Ovary (tissue), 9 donors: ENCODE results near the gene RASSF10. TPM values are rescaled to one million over a fixed set of nuclear protein-coding genes. Genes with fewer than 3 reads are reported as not detected.

ENCODE experiments used
- DNase-seq, 5 donors: peaks; one replicate each; pipeline ENCODE4 v3.0.0-alpha.2; 2019 to 2020
- H3K27ac ChIP-seq, 2 donors: fragments of 200-600 bp; one replicate each; pipeline versions ENCODE4 v1.5.1 to v1.8.0; 2019 to 2022
- H3K27me3 ChIP-seq: fragments of 200-600 bp; one replicate; pipeline ENCODE4 v1.8.0; 2022
- H3K36me3 ChIP-seq: fragments of 200-600 bp; sonication (generic); one replicate; pipeline ENCODE4 v1.5.1; 2019
- H3K4me1 ChIP-seq: one replicate; pipeline ENCODE4 v1.8.1; 2013; ENCODE audit warnings: mild to moderate bottlenecking, moderate library complexity; ENCODE audit not compliant: insufficient read depth
- H3K4me3 ChIP-seq: fragments of 200-600 bp; sonication (generic); one replicate; pipeline ENCODE4 v1.5.1; 2017
- H3K9me3 ChIP-seq, 2 donors: fragments of 200-600 bp in 1 of 2; sonication (generic) in 1 of 2; one replicate each; pipeline versions ENCODE4 v1.5.1 to v1.8.1; 2013 to 2019; ENCODE audit warnings: mild to moderate bottlenecking in 1 of 2, moderate library complexity in 1 of 2
- CTCF ChIP-seq, 3 donors: fragments of 450-650 bp in 2 of 3; fragments of 200-600 bp in 1 of 3; IDR thresholded peaks; one replicate each; pipeline versions ENCODE4 v1.5.1 to v1.8.0; 2016 to 2022; ENCODE audit warnings: antibody characterized with exemption in 3 of 3, mild to moderate bottlenecking in 1 of 3
- EP300 ChIP-seq: sonication (generic); formaldehyde crosslinking; IDR thresholded peaks from one replicate; pipeline ENCODE4 v1.6.1; 2017; ENCODE audit warnings: antibody characterized with exemption
- POLR2A ChIP-seq: fragments of 450-650 bp; IDR thresholded peaks from one replicate; pipeline ENCODE4 v1.6.1; 2017; ENCODE audit warnings: antibody characterized with exemption, mild to moderate bottlenecking, moderate library complexity
- WGBS, 3 donors: extraction: QIAGEN DNeasy Blood & Tissue Kit in 1 of 3; methylation state at CpG; one replicate each; pipeline versions ENCODE4 v1.1.5 to v1.1.7; 2013 to 2017; 5-methylcytosine and 5-hydroxymethylcytosine counted together
- intact Hi-C, 4 donors: fragments of 100-400 bp; cut with DNase I; formaldehyde crosslinking; loops; one replicate each; pipeline versions ENCODE4 v1.11.0 to v1.15.1; 2022 to 2023
- polyA plus RNA-seq, 2 donors: library from polyadenylated mRNA; stranded (reverse); fragments of 200-250 nt in 1 of 2; fragments of 350-450 nt in 1 of 2; fragmentation: Illumina TruSeq in 1 of 2; extraction: RNeasy Lipid Tissue Mini Kit (QIAGEN cat#74804) in 1 of 2; gene quantifications; one replicate each; pipeline ENCODE4 v1.2.3, GENCODE V29; 2013 to 2014
- total RNA-seq, 7 donors: library from RNA; depleted of rRNA in 2 of 7; stranded (reverse); fragments of >200 nt in 2 of 7; fragmentation: NEBNext Ultra II Directional in 3 of 7; extraction: Animal tissue kit (Norgen Biotek cat#: 25700) in 3 of 7; gene quantifications; one replicate each; pipeline versions ENCODE4 v1.1.0 to v1.2.4, GENCODE V29; 2016 to 2023
- donor health status: DM: no; HTN: no; CAD: no; lungs with moderate emphysema.
- donor health status: DM: no; HTN: no; CAD: no.
- donor health status: Bipolar disorder and iron deficiency.
- donor health status: DM: yes; HTN: yes; CAD: no.
- donor health status: DM: no; HTN: no; CAD: no.
- donor health status: DM: yes; HTN: yes; CAD: no.

Gene RASSF10
- total and polyA plus RNA-seq, 9 donors: 0.36 to 3.8 (median 0.72) TPM; not detected in 3

GRCh38 chr11:13026722-13027121 lies 17.6 kb downstream of the RASSF10 start:
- TF ChIP-seq CTCF (IDR thresholded peaks at IDR 0.05): no peak
- no peak for TF ChIP-seq POLR2A
- no peak for TF ChIP-seq EP300
- 82 to 96% (median 82%) methylated on average over 4 of the region's 4 CpGs for WGBS, 3 donors
- no peak for DNase-seq
- H3K27me3 ChIP-seq: no peaks in the 10 kb centered on the region
- H3K9me3 ChIP-seq: no peaks in the 10 kb centered on the region
- H3K36me3 ChIP-seq: no peaks in the 10 kb centered on the region
- no peaks in the 10 kb centered on the region for H3K4me1 ChIP-seq
- intact Hi-C loops: no loop called here
- no peak overlapping the region for H3K27ac ChIP-seq
- no peak overlapping the region for H3K4me3 ChIP-seq

GRCh38 chr11:13028322-13028721 lies 19.2 kb downstream of the RASSF10 start:
- Histone ChIP-seq H3K4me1 (no peaks in the 10 kb centered on the region), H3K27me3 (no peaks in the 10 kb centered on the region), H3K4me3 (no peak overlapping the region), H3K9me3 (no peaks in the 10 kb centered on the region), H3K27ac (no peak overlapping the region), H3K36me3 (no peaks in the 10 kb centered on the region)
- WGBS, 3 donors: 8 to 17% (median 9%) methylated on average over 3 of the region's 3 CpGs
- intact Hi-C loops: no loop called here
- TF ChIP-seq POLR2A: no peak
- no peak for TF ChIP-seq EP300
- TF ChIP-seq CTCF (IDR thresholded peaks at IDR 0.05): no peak
- DNase-seq: no peak

GRCh38 chr11:13029872-13030271 lies 20.8 kb downstream of the RASSF10 start:
- Histone ChIP-seq H3K27me3 (no peaks in the 10 kb centered on the region), H3K4me1 (no peaks in the 10 kb centered on the region), H3K4me3 (no peak overlapping the region), H3K9me3 (no peaks in the 10 kb centered on the region), H3K27ac (no peak overlapping the region), H3K36me3 (no peaks in the 10 kb centered on the region)
- WGBS, 3 donors: 76 to 85% (median 77%) methylated on average over 3 of the region's 3 CpGs
- TF ChIP-seq CTCF (IDR thresholded peaks at IDR 0.05): no peak
- no peak for TF ChIP-seq EP300
- no peak for TF ChIP-seq POLR2A
- intact Hi-C loops: no loop called here
- no peak for DNase-seq

- Histone ChIP-seq H3K27me3 (no peaks in the 10 kb centered on the region), H3K4me1 (no peaks in the 10 kb centered on the region), H3K4me3 (no peak overlapping the region), H3K36me3 (no peaks in the 10 kb centered on the region), H3K27ac (no peak overlapping the region), H3K9me3 (no peaks in the 10 kb centered on the region)
- WGBS, 3 donors: 30 to 43% (median 36%) methylated on average over 3 of the region's 3 CpGs
- intact Hi-C loops: no loop called here
- DNase-seq: peak in 1 of 5 donors; percentile 38
- TF ChIP-seq POLR2A: no peak
- no peak for TF ChIP-seq CTCF (IDR thresholded peaks at IDR 0.05)
Measured at GRCh38 chr11:13030857-13031256, 21.7 kb downstream of the RASSF10 start.

GRCh38 chr11:13031349-13031748 lies 22.2 kb downstream of the RASSF10 start:
- H3K4me1 ChIP-seq: no peaks in the 10 kb centered on the region
- H3K27me3 ChIP-seq: no peaks in the 10 kb centered on the region
- no peak overlapping the region for H3K4me3 ChIP-seq
- H3K9me3 ChIP-seq: no peaks in the 10 kb centered on the region
- intact Hi-C loops: no loop called here
- TF ChIP-seq CTCF (IDR thresholded peaks at IDR 0.05): no peak
- TF ChIP-seq POLR2A: no peak
- TF ChIP-seq EP300: no peak
- DNase-seq: no peak
- no peak overlapping the region for H3K27ac ChIP-seq
- H3K36me3 ChIP-seq: no peaks in the 10 kb centered on the region
